Ovary (tissue), 9 donors: ENCODE measurements around the gene EPHA7. TPM values are rescaled to one million over a fixed set of nuclear protein-coding genes. Genes with fewer than 3 reads are reported as not detected.

Experiments used
- DNase-seq, 5 donors: peaks; one replicate each; pipeline ENCODE4 v3.0.0-alpha.2; 2019 to 2020
- H3K27ac ChIP-seq, 2 donors: fragments of 200-600 bp; one replicate each; pipeline versions ENCODE4 v1.5.1 to v1.8.0; 2019 to 2022
- H3K27me3 ChIP-seq: fragments of 200-600 bp; one replicate; pipeline ENCODE4 v1.8.0; 2022
- H3K36me3 ChIP-seq: fragments of 200-600 bp; sonication (generic); one replicate; pipeline ENCODE4 v1.5.1; 2019
- H3K4me1 ChIP-seq: one replicate; pipeline ENCODE4 v1.8.1; 2013; ENCODE audit warnings: mild to moderate bottlenecking, moderate library complexity; ENCODE audit not compliant: insufficient read depth
- H3K4me3 ChIP-seq: fragments of 200-600 bp; sonication (generic); one replicate; pipeline ENCODE4 v1.5.1; 2017
- H3K9me3 ChIP-seq, 2 donors: fragments of 200-600 bp in 1 of 2; sonication (generic) in 1 of 2; one replicate each; pipeline versions ENCODE4 v1.5.1 to v1.8.1; 2013 to 2019; ENCODE audit warnings: mild to moderate bottlenecking in 1 of 2, moderate library complexity in 1 of 2
- EP300 ChIP-seq: sonication (generic); formaldehyde crosslinking; IDR thresholded peaks from one replicate; pipeline ENCODE4 v1.6.1; 2017; ENCODE audit warnings: antibody characterized with exemption
- POLR2A ChIP-seq: fragments of 450-650 bp; IDR thresholded peaks from one replicate; pipeline ENCODE4 v1.6.1; 2017; ENCODE audit warnings: antibody characterized with exemption, mild to moderate bottlenecking, moderate library complexity
- WGBS, 3 donors: extraction: QIAGEN DNeasy Blood & Tissue Kit in 1 of 3; methylation state at CpG; one replicate each; pipeline versions ENCODE4 v1.1.5 to v1.1.7; 2013 to 2017; 5-methylcytosine and 5-hydroxymethylcytosine counted together
- intact Hi-C, 4 donors: fragments of 100-400 bp; cut with DNase I; formaldehyde crosslinking; loops; one replicate each; pipeline versions ENCODE4 v1.11.0 to v1.15.1; 2022 to 2023
- polyA plus RNA-seq, 2 donors: library from polyadenylated mRNA; stranded (reverse); fragments of 200-250 nt in 1 of 2; fragments of 350-450 nt in 1 of 2; fragmentation: Illumina TruSeq in 1 of 2; extraction: RNeasy Lipid Tissue Mini Kit (QIAGEN cat#74804) in 1 of 2; gene quantifications; one replicate each; pipeline ENCODE4 v1.2.3, GENCODE V29; 2013 to 2014
- total RNA-seq, 7 donors: library from RNA; depleted of rRNA in 2 of 7; stranded (reverse); fragments of >200 nt in 2 of 7; fragmentation: NEBNext Ultra II Directional in 3 of 7; extraction: Animal tissue kit (Norgen Biotek cat#: 25700) in 3 of 7; gene quantifications; one replicate each; pipeline versions ENCODE4 v1.1.0 to v1.2.4, GENCODE V29; 2016 to 2023
- TF ChIP-seq, protein P1 (sequence below), 3 donors: fragments of 450-650 bp in 2 of 3; fragments of 200-600 bp in 1 of 3; IDR thresholded peaks; one replicate each; pipeline versions ENCODE4 v1.5.1 to v1.8.0; 2016 to 2022; ENCODE audit warnings: antibody characterized with exemption in 3 of 3, mild to moderate bottlenecking in 1 of 3
- donor health status: DM: no; HTN: no; CAD: no; lungs with moderate emphysema.
- donor health status: DM: no; HTN: no; CAD: no.
- donor health status: Bipolar disorder and iron deficiency.
- donor health status: DM: yes; HTN: yes; CAD: no.
- donor health status: DM: no; HTN: no; CAD: no.
- donor health status: DM: yes; HTN: yes; CAD: no.

Gene EPHA7
- total and polyA plus RNA-seq, 9 donors, result 0.64 to 3.0 (median 1.5) TPM

DNA sequence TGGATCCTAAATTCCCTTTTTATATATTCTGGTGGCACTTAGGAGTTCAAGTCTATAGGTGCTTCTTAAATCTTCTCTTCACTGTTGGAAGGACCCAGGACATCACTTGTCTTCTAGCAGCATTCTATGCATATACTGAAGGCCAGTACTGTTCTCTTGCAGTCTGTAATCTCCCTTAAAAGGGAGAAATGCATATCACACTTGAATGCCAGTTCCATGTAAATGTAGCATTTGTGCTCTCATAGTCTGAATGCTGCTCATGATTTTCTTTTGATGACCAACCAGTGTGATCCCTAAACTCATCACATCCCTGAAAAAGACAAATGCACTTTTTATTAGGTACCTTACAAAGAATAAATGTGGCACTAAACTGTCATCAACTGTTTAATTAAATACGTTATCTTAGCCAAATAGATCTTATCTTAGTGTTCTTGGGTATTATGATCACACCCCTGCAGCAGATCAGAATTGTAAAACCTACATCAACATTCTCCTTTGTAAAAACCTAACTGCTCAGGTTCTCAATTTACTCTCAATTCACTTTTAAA is 176.1 kb downstream of the EPHA7 start:
- Histone ChIP-seq H3K9me3 (no peaks in the 10 kb centered on the region), H3K36me3 (no peaks in the 10 kb centered on the region), H3K4me3 (no peak overlapping the region), H3K4me1 (no peaks in the 10 kb centered on the region), H3K27ac (no peak overlapping the region), H3K27me3 (peaks cover 3% of the 10 kb centered on the region)
- no peak for DNase-seq
- intact Hi-C loops, result no loop called here
- 74 to 90% (median 83%) methylated on average over 1 of the region's 1 CpG for WGBS, 3 donors
- TF ChIP-seq, protein P1, sequence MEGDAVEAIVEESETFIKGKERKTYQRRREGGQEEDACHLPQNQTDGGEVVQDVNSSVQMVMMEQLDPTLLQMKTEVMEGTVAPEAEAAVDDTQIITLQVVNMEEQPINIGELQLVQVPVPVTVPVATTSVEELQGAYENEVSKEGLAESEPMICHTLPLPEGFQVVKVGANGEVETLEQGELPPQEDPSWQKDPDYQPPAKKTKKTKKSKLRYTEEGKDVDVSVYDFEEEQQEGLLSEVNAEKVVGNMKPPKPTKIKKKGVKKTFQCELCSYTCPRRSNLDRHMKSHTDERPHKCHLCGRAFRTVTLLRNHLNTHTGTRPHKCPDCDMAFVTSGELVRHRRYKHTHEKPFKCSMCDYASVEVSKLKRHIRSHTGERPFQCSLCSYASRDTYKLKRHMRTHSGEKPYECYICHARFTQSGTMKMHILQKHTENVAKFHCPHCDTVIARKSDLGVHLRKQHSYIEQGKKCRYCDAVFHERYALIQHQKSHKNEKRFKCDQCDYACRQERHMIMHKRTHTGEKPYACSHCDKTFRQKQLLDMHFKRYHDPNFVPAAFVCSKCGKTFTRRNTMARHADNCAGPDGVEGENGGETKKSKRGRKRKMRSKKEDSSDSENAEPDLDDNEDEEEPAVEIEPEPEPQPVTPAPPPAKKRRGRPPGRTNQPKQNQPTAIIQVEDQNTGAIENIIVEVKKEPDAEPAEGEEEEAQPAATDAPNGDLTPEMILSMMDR (IDR thresholded peaks at IDR 0.05), result no peak
- TF ChIP-seq EP300 (no peak), POLR2A (no peak)

DNA sequence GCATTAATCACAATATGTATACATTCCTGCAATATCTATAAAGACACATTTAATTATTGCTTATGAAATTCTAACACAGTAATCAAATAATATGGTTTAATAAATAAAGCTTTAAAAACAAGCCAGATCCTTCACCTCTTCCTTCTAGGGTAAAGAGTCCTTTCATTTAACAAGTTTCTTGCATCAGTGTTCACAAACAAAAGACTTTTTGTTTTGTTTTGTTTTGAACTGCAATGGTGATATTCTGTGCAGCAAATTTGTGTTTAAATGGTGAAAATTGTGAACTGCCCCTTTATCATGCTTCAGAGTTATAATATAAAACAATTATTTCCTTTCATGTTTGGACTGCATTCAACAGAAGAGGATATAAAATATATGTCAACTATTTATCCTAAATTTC is 177.3 kb downstream of the EPHA7 start:
- H3K4me1 ChIP-seq, result no peaks in the 10 kb centered on the region
- peaks cover 3% of the 10 kb centered on the region for H3K27me3 ChIP-seq

GRCh38 chr6:93238632-93239031 is 180.7 kb downstream of the EPHA7 start:
- TF ChIP-seq EP300, result no peak
- TF ChIP-seq, protein P1 (IDR thresholded peaks at IDR 0.05), result no peak
- TF ChIP-seq POLR2A, result no peak
- DNase-seq, result no peak
- H3K9me3 ChIP-seq, result no peaks in the 10 kb centered on the region
- H3K4me3 ChIP-seq, result no peak overlapping the region
- H3K4me1 ChIP-seq, result no peaks in the 10 kb centered on the region
- intact Hi-C loops, result no loop called here
- WGBS, 3 donors, result 4 to 15% (median 11%) methylated on average over 1 of the region's 1 CpG
- H3K27ac ChIP-seq, result no peak overlapping the region
- H3K27me3 ChIP-seq, result peaks cover 3% of the 10 kb centered on the region
- no peaks in the 10 kb centered on the region for H3K36me3 ChIP-seq

More for the DNA sequence above, 177.3 kb downstream of the EPHA7 start:
- Histone ChIP-seq H3K27ac (no peak overlapping the region), H3K4me3 (no peak overlapping the region), H3K9me3 (no peaks in the 10 kb centered on the region), H3K36me3 (no peaks in the 10 kb centered on the region)
- no peak for TF ChIP-seq POLR2A
- TF ChIP-seq, protein P1 (IDR thresholded peaks at IDR 0.05), result no peak
- TF ChIP-seq EP300, result no peak
- no peak for DNase-seq
- intact Hi-C loops, result no loop called here

DNA sequence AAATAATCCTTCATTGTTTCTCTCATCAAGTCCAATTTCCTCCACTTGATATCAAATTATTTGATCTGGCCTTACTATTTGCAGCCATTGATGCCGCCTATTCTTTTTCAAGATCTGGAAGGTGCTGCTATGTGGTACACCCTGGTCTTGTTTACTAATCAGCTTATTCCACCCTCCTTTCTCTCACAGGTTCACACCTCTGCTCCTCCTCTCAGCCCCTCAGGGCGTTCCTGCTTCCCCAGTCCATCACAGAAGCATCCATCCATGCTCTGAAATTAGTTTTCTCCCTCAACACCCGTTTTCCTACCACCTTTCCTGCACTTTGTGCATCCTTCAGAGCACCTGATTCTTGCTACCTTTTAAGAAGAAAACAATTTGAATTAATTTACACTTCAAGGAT is 183.6 kb downstream of the EPHA7 start:
- Histone ChIP-seq H3K27ac (no peak overlapping the region), H3K9me3 (no peaks in the 10 kb centered on the region), H3K36me3 (no peaks in the 10 kb centered on the region), H3K4me3 (no peak overlapping the region), H3K4me1 (no peaks in the 10 kb centered on the region), H3K27me3 (no peaks in the 10 kb centered on the region)
- TF ChIP-seq EP300, result no peak
- TF ChIP-seq, protein P1 (IDR thresholded peaks at IDR 0.05), result no peak
- TF ChIP-seq POLR2A, result no peak
- intact Hi-C loops, result no loop called here
- DNase-seq, result no peak
- 72 to 80% (median 79%) methylated on average over 3 of the region's 3 CpGs for WGBS, 3 donors
